Stimulated activated CD4-positive, alpha-beta T cell treated with anti-CD3 and anti-CD28 coated beads, TNF-alpha, amount 100 ng/mL, for 24 hours (primary cell): ENCODE results near the gene C4orf46.
"Not testable (repeated sequence)": the region's sequence is repeated elsewhere in the genome, so short reads cannot be mapped to it uniquely, and the experiment has no call there.

ENCODE experiments used
- DNase-seq, 3 experiments: peaks; one replicate each; pipeline ENCODE4 v3.0.0-alpha.2; 2020; ENCODE audit warnings: low read depth in 3 of 3

The C4orf46 gene

GRCh38 chr4:158671665-158671914, at the start of gene C4orf46:
Gene C4orf46 (minus strand): TSS chr4:158671887. CDS start chr4:158671801, 86 bp downstream.
- no peak for DNase-seq

- DNase-seq: no peak
These were observed 44.1 kb upstream of the C4orf46 start for GRCh38 chr4:158715802-158716201.

GRCh38 chr4:158714937-158715336, 43.2 kb upstream of the C4orf46 start:
- DNase-seq: no peak

GRCh38 chr4:158712622-158713021, 40.9 kb upstream of the C4orf46 start:
- DNase-seq: not testable (repeated sequence)

- no peak for DNase-seq
These were observed 39.1 kb upstream of the C4orf46 start for GRCh38 chr4:158710814-158711213.

GRCh38 chr4:158704274-158704673, 32.6 kb upstream of the C4orf46 start:
- no peak for DNase-seq

GRCh38 chr4:158688813-158689212, 17.1 kb upstream of the C4orf46 start:
- DNase-seq: no peak

- no peak for DNase-seq
These were observed 10.4 kb upstream of the C4orf46 start for GRCh38 chr4:158682066-158682465.

GRCh38 chr4:158681629-158682028, 9.9 kb upstream of the C4orf46 start:
- no peak for DNase-seq

- DNase-seq: no peak
These were observed 7.1 kb upstream of the C4orf46 start for GRCh38 chr4:158678767-158679166.

- DNase-seq: no peak
These were observed 4.4 kb upstream of the C4orf46 start for GRCh38 chr4:158676076-158676475.

- DNase-seq: no peak
These were observed 1.9 kb upstream of the C4orf46 start for GRCh38 chr4:158673633-158674032.

- peak; percentile 96 to 97 (median 96) for DNase-seq
These were observed 474 bp upstream of the C4orf46 start, which contains the start of gene ETFDH for GRCh38 chr4:158671915-158672806. Gene ETFDH (plus strand): TSS chr4:158672296. CDS start chr4:158672457, 161 bp downstream.

- peak; percentile 31 to 61 (median 32) for DNase-seq
These were observed 567 bp downstream of the C4orf46 start for GRCh38 chr4:158670975-158671664.

- DNase-seq: no peak
These were observed 2.4 kb downstream of the C4orf46 start for GRCh38 chr4:158669310-158669709.

GRCh38 chr4:158667651-158668198, 4.0 kb downstream of the C4orf46 start:
- no peak for DNase-seq

GRCh38 chr4:158666892-158667291, 4.8 kb downstream of the C4orf46 start:
- DNase-seq: no peak

GRCh38 chr4:158664806-158665205, 6.9 kb downstream of the C4orf46 start:
- DNase-seq: no peak

- not testable (repeated sequence) for DNase-seq
These were observed 7.7 kb downstream of the C4orf46 start for GRCh38 chr4:158663707-158664625.

- not testable (repeated sequence) for DNase-seq
These were observed 8.4 kb downstream of the C4orf46 start for GRCh38 chr4:158663255-158663654.

- no peak for DNase-seq
These were observed 14.4 kb downstream of the C4orf46 start for GRCh38 chr4:158657291-158657690.

GRCh38 chr4:158656439-158656838, 15.2 kb downstream of the C4orf46 start:
- DNase-seq: no peak
